OCI-LY1 (cell line): ENCODE results near the gene SCLY.

Source experiments
- H2AFZ ChIP-seq: fragments of 200-600 bp; sonication (generic), shearing (Covaris generic); 2 replicates; pipeline ENCODE4 v1.6.0; 2014; ENCODE audit warnings: antibody characterized with exemption, mild to moderate bottlenecking, low read length
- H3F3A ChIP-seq: fragments of 200-600 bp; sonication (generic), shearing (Covaris generic); 2 replicates; pipeline ENCODE4 v1.6.0; 2014; ENCODE audit warnings: mild to moderate bottlenecking, antibody characterized with exemption, low read length, moderate library complexity; ENCODE audit not compliant: insufficient read depth
- H3K27ac ChIP-seq: fragments of 200-600 bp; sonication (generic); 2 replicates; pipeline ENCODE4 v1.5.1; 2014; ENCODE audit warnings: low read length, mixed run types, mild to moderate bottlenecking, low read depth; ENCODE audit not compliant: poor library complexity, severe bottlenecking
- H3K27me3 ChIP-seq: fragments of 200-600 bp; sonication (generic); 2 replicates; pipeline ENCODE4 v1.6.0; 2014; ENCODE audit warnings: antibody characterized with exemption, mild to moderate bottlenecking, low read length, moderate library complexity; ENCODE audit not compliant: insufficient read depth
- H3K36me3 ChIP-seq: fragments of 200-600 bp; sonication (generic); 2 replicates; pipeline ENCODE4 v1.6.1; 2014; ENCODE audit warnings: mild to moderate bottlenecking, antibody characterized with exemption, low read length, moderate library complexity, mixed read lengths; ENCODE audit not compliant: insufficient read depth
- H3K4me1 ChIP-seq: fragments of 200-600 bp; sonication (generic); 2 replicates; pipeline ENCODE4 v1.5.1; 2014; ENCODE audit warnings: mild to moderate bottlenecking, low read length, moderate library complexity; ENCODE audit not compliant: insufficient read depth, severe bottlenecking
- H3K4me2 ChIP-seq: fragments of 200-600 bp; sonication (generic), shearing (Covaris generic); 2 replicates; pipeline ENCODE4 v1.6.1; 2014; ENCODE audit warnings: low read length
- H3K4me3 ChIP-seq: fragments of 200-600 bp; sonication (generic); 2 replicates; pipeline ENCODE4 v1.5.1; 2014; ENCODE audit warnings: low read length, low read depth, mild to moderate bottlenecking, mixed read lengths; ENCODE audit not compliant: poor library complexity, severe bottlenecking
- H3K79me2 ChIP-seq: fragments of 200-600 bp; shearing (Covaris generic); 2 replicates; pipeline ENCODE4 v1.6.1; 2016; ENCODE audit warnings: mixed run types, low read length, mixed read lengths; ENCODE audit not compliant: insufficient read depth
- H3K9ac ChIP-seq: fragments of 200-600 bp; sonication (generic), shearing (Covaris generic); 2 replicates; pipeline ENCODE4 v1.6.1; 2014; ENCODE audit warnings: mild to moderate bottlenecking, low read length, mixed read lengths
- H3K9me2 ChIP-seq: fragments of 200-600 bp; sonication (generic), shearing (Covaris generic); 2 replicates; pipeline ENCODE4 v1.6.1; 2014; ENCODE audit warnings: low read depth, mild to moderate bottlenecking, low read length, mixed read lengths
- H3K9me3 ChIP-seq: fragments of 200-600 bp; shearing (Covaris generic); 2 replicates; pipeline ENCODE4 v1.6.1; 2014; ENCODE audit warnings: low read length, mixed read lengths
- H4K20me1 ChIP-seq: fragments of 200-600 bp; sonication (generic), shearing (Covaris generic); 2 replicates; pipeline ENCODE4 v1.6.0; 2016; ENCODE audit warnings: mild to moderate bottlenecking, low read length; ENCODE audit not compliant: insufficient read depth
- EZH2 ChIP-seq: fragments of 200-600 bp; sonication (generic), shearing (Covaris generic); IDR thresholded peaks from 2 replicates; pipeline ENCODE4 v1.8.0; 2017; ENCODE audit warnings: borderline replicate concordance, mixed run types, mild to moderate bottlenecking, antibody characterized with exemption, low read length, moderate library complexity, mixed read lengths
- TF ChIP-seq, protein P1 (sequence below): fragments of 200-600 bp; sonication (generic), shearing (Covaris generic); IDR thresholded peaks from 2 replicates; pipeline ENCODE4 v1.5.1; 2017; ENCODE audit warnings: mild to moderate bottlenecking, antibody characterized with exemption, low read length, moderate library complexity, mixed read lengths

SCLY gene

DNA sequence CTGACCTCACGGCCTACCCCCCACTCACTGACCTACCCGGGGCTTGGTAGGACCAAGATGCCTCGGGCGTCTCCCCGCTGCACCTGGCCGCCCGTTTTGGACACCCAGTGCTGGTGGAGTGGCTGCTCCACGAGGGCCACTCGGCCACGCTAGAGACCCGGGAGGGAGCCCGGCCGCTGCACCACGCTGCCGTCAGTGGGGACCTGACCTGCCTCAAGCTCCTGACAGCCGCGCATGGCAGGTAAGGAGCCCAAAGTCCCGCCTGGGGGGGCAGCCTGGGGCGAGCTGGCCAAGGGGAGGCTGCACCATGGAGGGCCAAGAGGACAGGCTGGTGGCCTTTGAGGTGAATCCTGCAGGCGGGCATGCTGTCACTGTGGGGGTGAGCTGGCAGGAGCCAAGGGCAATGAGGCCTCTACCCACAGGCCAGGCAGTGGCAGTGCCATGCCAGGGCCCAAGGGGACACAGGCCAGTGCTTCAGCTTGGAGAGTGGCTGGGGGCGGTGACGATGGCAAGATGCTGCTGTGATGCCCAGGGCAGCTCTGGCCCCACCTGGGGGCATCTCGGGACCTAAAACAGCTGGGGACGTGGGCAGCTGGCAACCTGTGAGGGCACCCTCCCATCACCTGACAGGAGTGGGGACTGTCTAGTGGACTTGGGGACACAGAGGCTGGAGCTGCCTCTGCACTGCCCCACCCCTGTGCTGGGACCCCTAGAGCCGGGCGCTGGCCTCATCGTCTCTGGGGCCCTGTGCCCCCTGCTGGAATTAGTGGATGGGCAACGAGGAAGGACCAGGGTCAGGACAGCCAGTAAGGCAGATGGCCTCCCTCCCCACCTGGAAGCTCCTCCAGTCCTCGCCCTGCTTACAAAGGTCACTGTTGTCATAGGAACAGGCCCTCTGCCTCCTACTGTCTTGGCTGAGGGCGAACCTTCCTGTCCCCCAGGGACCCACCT, 41.4 kb downstream of the SCLY start:
- Histone ChIP-seq H3K27ac (no peak overlapping the region), H3K4me3 (no peak overlapping the region), H3K9me2 (no peaks in the 10 kb centered on the region), H3K4me2 (no peak overlapping the region), H2AFZ (no peak overlapping the region), H3K27me3 (peaks cover 8% of the 10 kb centered on the region), H3K9me3 (no peaks in the 10 kb centered on the region), H3K9ac (no peak overlapping the region), H3K79me2 (no peaks in the 10 kb centered on the region), H3K36me3 (no peaks in the 10 kb centered on the region), H4K20me1 (no peaks in the 10 kb centered on the region), H3F3A (no peaks in the 10 kb centered on the region), H3K4me1 (peaks cover 18% of the 10 kb centered on the region)
- TF ChIP-seq EZH2 = no peak
- TF ChIP-seq, protein P1, sequence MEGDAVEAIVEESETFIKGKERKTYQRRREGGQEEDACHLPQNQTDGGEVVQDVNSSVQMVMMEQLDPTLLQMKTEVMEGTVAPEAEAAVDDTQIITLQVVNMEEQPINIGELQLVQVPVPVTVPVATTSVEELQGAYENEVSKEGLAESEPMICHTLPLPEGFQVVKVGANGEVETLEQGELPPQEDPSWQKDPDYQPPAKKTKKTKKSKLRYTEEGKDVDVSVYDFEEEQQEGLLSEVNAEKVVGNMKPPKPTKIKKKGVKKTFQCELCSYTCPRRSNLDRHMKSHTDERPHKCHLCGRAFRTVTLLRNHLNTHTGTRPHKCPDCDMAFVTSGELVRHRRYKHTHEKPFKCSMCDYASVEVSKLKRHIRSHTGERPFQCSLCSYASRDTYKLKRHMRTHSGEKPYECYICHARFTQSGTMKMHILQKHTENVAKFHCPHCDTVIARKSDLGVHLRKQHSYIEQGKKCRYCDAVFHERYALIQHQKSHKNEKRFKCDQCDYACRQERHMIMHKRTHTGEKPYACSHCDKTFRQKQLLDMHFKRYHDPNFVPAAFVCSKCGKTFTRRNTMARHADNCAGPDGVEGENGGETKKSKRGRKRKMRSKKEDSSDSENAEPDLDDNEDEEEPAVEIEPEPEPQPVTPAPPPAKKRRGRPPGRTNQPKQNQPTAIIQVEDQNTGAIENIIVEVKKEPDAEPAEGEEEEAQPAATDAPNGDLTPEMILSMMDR = no peak

DNA sequence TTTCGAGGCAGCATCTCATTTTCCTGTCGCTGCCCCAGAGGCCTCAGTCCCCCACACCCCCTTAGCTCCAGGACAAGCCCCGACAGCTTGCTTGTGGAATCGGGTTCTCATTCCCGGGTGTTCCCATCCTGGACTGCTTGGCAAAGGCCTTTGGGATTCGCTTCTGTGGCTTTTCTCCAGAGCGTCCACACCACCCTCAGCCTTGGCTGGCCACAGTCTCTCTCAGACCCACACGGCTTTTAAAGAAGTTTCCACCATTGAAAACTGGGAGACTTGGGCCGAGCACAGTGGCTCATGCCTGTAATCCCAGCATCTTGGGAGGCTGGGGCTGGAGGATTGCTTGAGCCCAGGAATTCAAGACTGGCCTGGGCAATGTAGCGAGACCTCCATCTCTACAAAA, 42.1 kb downstream of the SCLY start:
- no peaks in the 10 kb centered on the region for H3K9me3 ChIP-seq
- peaks cover 25% of the 10 kb centered on the region for H3K4me1 ChIP-seq
- TF ChIP-seq EZH2 = no peak
- TF ChIP-seq, protein P1 = no peak
- H4K20me1 ChIP-seq = no peaks in the 10 kb centered on the region
- H3K36me3 ChIP-seq = no peaks in the 10 kb centered on the region
- no peaks in the 10 kb centered on the region for H3F3A ChIP-seq
- peaks cover 8% of the 10 kb centered on the region for H3K27me3 ChIP-seq
- no peak overlapping the region for H3K4me2 ChIP-seq
- no peak overlapping the region for H3K9ac ChIP-seq
- no peak overlapping the region for H2AFZ ChIP-seq
- H3K4me3 ChIP-seq = no peak overlapping the region
- H3K27ac ChIP-seq = no peak overlapping the region
- no peaks in the 10 kb centered on the region for H3K9me2 ChIP-seq
- H3K79me2 ChIP-seq = no peaks in the 10 kb centered on the region

DNA sequence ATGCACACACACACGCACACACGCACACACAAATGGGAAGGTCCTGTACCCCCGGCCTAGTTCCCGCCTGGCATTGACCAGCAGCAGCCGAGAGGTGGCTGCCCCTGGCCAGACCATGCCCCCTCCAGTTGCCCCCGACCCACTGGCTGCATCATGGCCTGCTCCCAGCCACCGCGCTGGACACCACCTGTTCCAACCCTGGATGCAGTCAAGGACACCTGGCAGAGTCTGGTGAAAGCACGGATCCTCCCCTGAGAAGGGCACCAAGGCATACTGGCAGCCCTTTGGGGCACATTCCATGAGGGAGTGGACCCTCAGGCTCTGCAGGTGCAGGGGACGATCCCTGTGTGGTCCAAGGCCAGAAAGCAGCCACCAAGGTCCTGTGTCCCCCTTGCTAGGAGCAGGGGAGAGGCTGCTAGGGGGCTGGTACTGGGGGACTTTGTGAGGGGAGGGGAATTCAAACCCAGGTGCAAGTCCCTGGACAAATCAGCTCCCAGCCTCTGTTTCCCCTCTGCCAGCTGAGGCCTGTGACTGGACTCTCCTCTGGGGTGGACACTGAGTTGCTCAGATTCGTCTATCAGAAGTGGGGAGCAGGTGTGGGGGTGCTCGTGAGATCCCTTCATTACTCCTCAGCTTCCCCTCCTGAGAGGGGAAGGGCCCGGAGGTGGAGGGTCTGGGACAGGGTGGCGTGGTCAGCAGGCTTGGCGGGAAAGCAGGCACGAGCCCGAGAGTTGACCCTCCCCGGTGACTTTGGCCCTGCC, 42.8 kb downstream of the SCLY start:
- H3K4me1 ChIP-seq = peaks cover 30% of the 10 kb centered on the region
- H3K27ac ChIP-seq = no peak overlapping the region
- H2AFZ ChIP-seq = no peak overlapping the region
- H3K27me3 ChIP-seq = peaks cover 8% of the 10 kb centered on the region
- no peaks in the 10 kb centered on the region for H3K36me3 ChIP-seq
- H3K79me2 ChIP-seq = no peaks in the 10 kb centered on the region
- no peak overlapping the region for H3K4me3 ChIP-seq
- H4K20me1 ChIP-seq = no peaks in the 10 kb centered on the region
- TF ChIP-seq EZH2 = no peak
- TF ChIP-seq, protein P1 = no peak
- no peak overlapping the region for H3K4me2 ChIP-seq
- no peaks in the 10 kb centered on the region for H3F3A ChIP-seq
- no peaks in the 10 kb centered on the region for H3K9me2 ChIP-seq
- no peaks in the 10 kb centered on the region for H3K9me3 ChIP-seq
- no peak overlapping the region for H3K9ac ChIP-seq
